Chondrocyte (in vitro differentiated cells): ENCODE results near the gene CINP. TPM values are rescaled to one million over a fixed set of nuclear protein-coding genes. Genes with fewer than 3 reads are reported as not detected.
"Not testable (repeated sequence)": the region's sequence is repeated elsewhere in the genome, so short reads cannot be mapped to it uniquely, and the experiment has no call there.

ENCODE experiments used
- DNase-seq: peaks from one replicate; pipeline ENCODE4 v3.0.0; 2021; ENCODE audit warnings: mixed read lengths, low spot score
- H3K27ac Mint-ChIP-seq: one replicate; pipeline ENCODE4 v1.8.0; 2021; ENCODE audit warnings: mild to moderate bottlenecking, moderate library complexity, mixed read lengths; ENCODE audit not compliant: unreplicated experiment
- H3K27me3 Mint-ChIP-seq: 2 replicates; pipeline ENCODE4 v1.8.0; 2021; ENCODE audit warnings: low read depth, mixed read lengths
- H3K36me3 Mint-ChIP-seq: 2 replicates; pipeline ENCODE4 v1.8.0; 2021; ENCODE audit warnings: low read depth, mixed read lengths
- H3K4me1 Mint-ChIP-seq: 2 replicates; pipeline ENCODE4 v1.8.0; 2021; ENCODE audit warnings: low read depth, mild to moderate bottlenecking, mixed read lengths
- H3K4me3 Mint-ChIP-seq: one replicate; pipeline ENCODE4 v1.8.0; 2021; ENCODE audit warnings: mild to moderate bottlenecking, moderate library complexity, mixed read lengths; ENCODE audit not compliant: unreplicated experiment
- H3K9me3 Mint-ChIP-seq: 2 replicates; pipeline ENCODE4 v1.8.0; 2021; ENCODE audit warnings: low read depth, mixed read lengths
- CTCF ChIP-seq: fragments of 200-600 bp; sonication (generic); IDR thresholded peaks from 2 replicates; pipeline ENCODE4 v1.5.0; 2021; ENCODE audit warnings: antibody characterized with exemption, mild to moderate bottlenecking, moderate library complexity
- total RNA-seq: library from RNA; stranded (reverse); gene quantifications from 3 replicates; pipeline ENCODE4 v1.2.1, GENCODE V29; 2021

Gene CINP
- total RNA-seq, 1 donor from 2014 or later = 26.8 TPM

DNA sequence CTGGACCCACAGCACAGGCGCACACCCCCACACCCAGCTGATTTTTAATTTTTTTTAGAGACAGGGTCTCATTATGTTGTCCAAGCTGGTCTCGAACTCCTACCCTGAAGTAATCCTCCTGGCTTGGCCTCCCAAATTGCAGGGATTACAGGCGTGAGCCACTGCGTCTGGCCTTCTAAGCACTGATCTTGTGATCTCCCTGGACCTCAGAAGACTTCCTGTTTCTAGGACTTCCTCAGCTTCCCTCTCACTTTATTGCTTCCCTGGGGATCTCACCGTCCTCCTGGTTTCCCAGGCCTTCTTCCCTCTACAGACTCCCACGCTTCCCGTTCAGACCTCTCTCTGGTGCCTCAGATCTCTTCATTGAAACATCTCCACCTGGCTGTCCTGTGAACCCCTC, 29.3 kb downstream of the CINP start:
- Mint-ChIP-seq H3K9me3 (no peaks in the 10 kb centered on the region), H3K27ac (no peak overlapping the region), H3K36me3 (peaks cover 17% of the 10 kb centered on the region), H3K27me3 (no peaks in the 10 kb centered on the region), H3K4me3 (no peak overlapping the region), H3K4me1 (no peaks in the 10 kb centered on the region)
- no peak for DNase-seq
- no peak for TF ChIP-seq CTCF

- H3K36me3 Mint-ChIP-seq = peaks cover 10% of the 10 kb centered on the region
- no peak overlapping the region for H3K4me3 Mint-ChIP-seq
- H3K4me1 Mint-ChIP-seq = no peaks in the 10 kb centered on the region
- no peaks in the 10 kb centered on the region for H3K27me3 Mint-ChIP-seq
- TF ChIP-seq CTCF = no peak
- H3K27ac Mint-ChIP-seq = no peak overlapping the region
- no peaks in the 10 kb centered on the region for H3K9me3 Mint-ChIP-seq
- no peak for DNase-seq
These were observed 31.9 kb downstream of the CINP start for GRCh38 chr14:102330806-102331205.

DNA sequence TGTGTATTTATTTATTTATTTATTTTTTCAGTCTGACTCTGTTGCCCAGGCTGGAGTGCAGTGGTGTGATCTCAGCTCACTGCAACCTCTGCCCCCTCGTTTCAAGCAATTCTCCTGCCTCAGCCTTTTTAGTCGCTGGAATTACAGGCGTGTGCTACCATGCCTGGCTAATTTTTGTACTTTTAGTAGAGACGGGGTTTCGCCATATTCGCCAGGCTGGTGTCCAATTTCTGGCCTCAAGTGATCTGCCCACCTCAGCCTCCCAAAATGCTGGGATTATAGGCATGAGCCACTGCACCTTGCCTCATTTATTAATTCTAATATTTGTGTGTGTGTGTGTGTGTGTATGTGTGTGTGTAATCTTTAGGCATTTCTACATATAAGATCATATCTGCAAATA, 33.3 kb downstream of the CINP start:
- not testable (repeated sequence) for H3K9me3 Mint-ChIP-seq, DNase-seq, H3K27ac Mint-ChIP-seq, H3K4me1 Mint-ChIP-seq, H3K36me3 Mint-ChIP-seq, H3K4me3 Mint-ChIP-seq, H3K27me3 Mint-ChIP-seq

GRCh38 chr14:102326583-102326982, 36.1 kb downstream of the CINP start:
- peaks cover 2% of the 10 kb centered on the region for H3K36me3 Mint-ChIP-seq
- peaks cover 7% of the 10 kb centered on the region for H3K4me1 Mint-ChIP-seq

GRCh38 chr14:102325791-102326345, 36.8 kb downstream of the CINP start:
- Mint-ChIP-seq H3K9me3 (no peaks in the 10 kb centered on the region), H3K27me3 (no peaks in the 10 kb centered on the region)

More at GRCh38 chr14:102326583-102326982, 36.1 kb downstream of the CINP start:
- Mint-ChIP-seq H3K4me3 (no peak overlapping the region), H3K9me3 (no peaks in the 10 kb centered on the region), H3K27ac (no peak overlapping the region), H3K27me3 (no peaks in the 10 kb centered on the region)
- TF ChIP-seq CTCF = no peak
- no peak for DNase-seq

More at GRCh38 chr14:102325791-102326345, 36.8 kb downstream of the CINP start:
- Mint-ChIP-seq H3K4me3 (no peak overlapping the region), H3K4me1 (peaks cover 8% of the 10 kb centered on the region), H3K27ac (no peak overlapping the region), H3K36me3 (no peaks in the 10 kb centered on the region)
- no peak for DNase-seq
- no peak for TF ChIP-seq CTCF
